ENCODE results near the gene PPP1R27.

PPP1R27 gene

DNA sequence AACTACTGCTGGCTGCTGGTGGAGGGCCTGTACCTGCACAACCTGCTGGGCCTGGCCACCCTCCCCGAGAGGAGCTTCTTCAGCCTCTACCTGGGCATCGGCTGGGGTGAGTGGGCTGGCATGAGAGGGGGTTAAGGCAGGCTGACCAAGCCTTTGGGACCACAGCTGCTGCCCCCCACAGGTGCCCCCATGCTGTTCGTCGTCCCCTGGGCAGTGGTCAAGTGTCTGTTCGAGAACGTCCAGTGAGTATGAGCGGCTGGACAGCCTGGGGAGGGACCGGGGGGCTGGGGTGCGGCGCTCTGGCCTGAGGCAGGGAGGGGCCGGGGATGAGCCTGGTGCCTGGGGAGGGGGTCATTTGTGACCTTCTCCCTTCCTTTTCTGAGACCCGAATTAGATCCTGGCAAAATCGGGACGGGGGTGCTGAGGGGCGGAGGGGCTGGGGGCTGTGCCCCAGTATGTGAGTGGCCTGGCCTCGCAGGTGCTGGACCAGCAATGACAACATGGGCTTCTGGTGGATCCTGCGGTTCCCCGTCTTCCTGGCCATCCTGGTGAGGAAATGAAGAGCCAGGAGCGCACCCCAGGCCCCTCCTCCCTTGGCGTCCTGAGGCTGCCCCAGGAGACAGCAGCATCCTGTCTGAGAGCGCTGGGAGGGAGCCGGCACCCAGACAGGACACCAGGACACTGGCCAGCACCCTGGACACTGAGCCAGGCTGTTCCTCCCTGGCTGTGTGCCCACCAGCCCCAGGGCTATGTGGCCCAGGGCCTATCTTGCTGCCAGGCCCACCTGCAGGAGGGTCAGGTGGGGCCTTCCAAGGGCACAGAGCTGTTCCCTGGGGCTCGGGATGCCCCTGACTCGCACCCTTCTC, 22.9 kb downstream of the PPP1R27 start:
- peaks cover 6% of the 10 kb centered on the region for H3K27me3 ChIP-seq (replicated peaks; ENCODE audit: control insufficient read depth, insufficient read depth, low read length, poor library complexity, severe bottlenecking)
- H3K4me3 ChIP-seq (ENCODE audit: insufficient read depth, low read depth, low read length, poor library complexity, severe bottlenecking), result no peak overlapping the region
- no peaks in the 10 kb centered on the region for H3K36me3 ChIP-seq (ENCODE audit: control insufficient read depth, insufficient read depth, low read length)
- DNase-seq, result no peak
- no peak overlapping the region for H3K27ac ChIP-seq (ENCODE audit: insufficient read depth, low read length, poor library complexity, severe bottlenecking)
- no peaks in the 10 kb centered on the region for H3K9me3 ChIP-seq (ENCODE audit: control insufficient read depth, low read length)
- no peaks in the 10 kb centered on the region for H3K4me1 ChIP-seq (ENCODE audit: control insufficient read depth, insufficient read depth, low read length, poor library complexity, severe bottlenecking)

DNA sequence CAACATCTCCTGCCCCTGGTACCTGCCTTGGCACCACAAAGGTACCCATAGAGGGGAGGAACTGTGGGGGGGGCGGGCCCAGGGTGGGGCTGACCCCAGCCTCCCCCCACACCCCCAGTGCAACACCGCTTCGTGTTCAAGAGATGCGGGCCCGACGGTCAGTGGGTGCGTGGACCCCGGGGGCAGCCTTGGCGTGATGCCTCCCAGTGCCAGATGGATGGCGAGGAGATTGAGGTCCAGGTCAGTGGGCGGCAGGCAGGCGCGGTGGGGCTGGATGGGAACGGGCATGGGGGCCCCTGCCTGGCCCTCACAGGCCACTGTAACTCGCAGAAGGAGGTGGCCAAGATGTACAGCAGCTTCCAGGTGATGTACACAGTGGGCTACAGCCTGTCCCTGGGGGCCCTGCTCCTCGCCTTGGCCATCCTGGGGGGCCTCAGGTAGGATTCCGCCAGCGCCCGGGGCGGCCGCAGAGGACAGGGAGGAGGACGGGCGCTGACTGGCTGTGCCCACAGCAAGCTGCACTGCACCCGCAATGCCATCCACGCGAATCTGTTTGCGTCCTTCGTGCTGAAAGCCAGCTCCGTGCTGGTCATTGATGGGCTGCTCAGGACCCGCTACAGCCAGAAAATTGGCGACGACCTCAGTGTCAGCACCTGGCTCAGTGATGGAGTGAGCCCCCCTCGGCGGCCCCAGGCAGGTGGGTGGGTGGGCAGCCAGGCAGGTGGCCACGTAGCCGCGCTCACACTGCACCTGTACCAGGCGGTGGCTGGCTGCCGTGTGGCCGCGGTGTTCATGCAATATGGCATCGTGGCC, 23.8 kb downstream of the PPP1R27 start:
- no peaks in the 10 kb centered on the region for H3K36me3 ChIP-seq (ENCODE audit: control insufficient read depth, insufficient read depth, low read length)
- peaks cover 9% of the 10 kb centered on the region for H3K27me3 ChIP-seq (replicated peaks; ENCODE audit: control insufficient read depth, insufficient read depth, low read length, poor library complexity, severe bottlenecking)
- no peaks in the 10 kb centered on the region for H3K4me1 ChIP-seq (ENCODE audit: control insufficient read depth, insufficient read depth, low read length, poor library complexity, severe bottlenecking)
- H3K9me3 ChIP-seq (ENCODE audit: control insufficient read depth, low read length), result no peaks in the 10 kb centered on the region
- no peak overlapping the region for H3K4me3 ChIP-seq (ENCODE audit: insufficient read depth, low read depth, low read length, poor library complexity, severe bottlenecking)
- H3K27ac ChIP-seq (ENCODE audit: insufficient read depth, low read length, poor library complexity, severe bottlenecking), result no peak overlapping the region
- DNase-seq, result no peak

DNA sequence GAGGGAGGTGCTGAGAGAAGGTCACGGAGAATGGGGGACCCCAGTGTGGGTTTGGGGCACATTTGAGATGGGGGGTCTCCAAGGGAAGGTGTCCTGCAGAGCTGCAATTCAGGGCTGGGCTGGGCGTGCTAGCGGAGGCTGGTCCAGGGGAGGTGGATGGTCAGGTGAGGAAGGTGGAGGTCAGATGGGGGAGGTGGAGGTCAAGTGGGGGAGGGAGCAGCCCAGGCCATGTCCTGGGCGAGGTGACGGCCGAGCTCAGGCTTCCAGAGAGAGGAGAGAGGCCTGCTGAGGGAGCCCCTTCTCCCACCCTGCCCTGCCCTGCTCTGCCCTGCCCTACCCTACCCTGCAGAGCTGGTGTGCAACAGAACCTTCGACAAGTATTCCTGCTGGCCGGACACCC, 24.4 kb downstream of the PPP1R27 start:
- H3K27ac ChIP-seq (ENCODE audit: insufficient read depth, low read length, poor library complexity, severe bottlenecking), result no peak overlapping the region
- H3K9me3 ChIP-seq (ENCODE audit: control insufficient read depth, low read length), result no peaks in the 10 kb centered on the region
- H3K36me3 ChIP-seq (ENCODE audit: control insufficient read depth, insufficient read depth, low read length), result no peaks in the 10 kb centered on the region
- DNase-seq, result no peak
- H3K4me3 ChIP-seq (ENCODE audit: insufficient read depth, low read depth, low read length, poor library complexity, severe bottlenecking), result no peak overlapping the region
- H3K4me1 ChIP-seq (ENCODE audit: control insufficient read depth, insufficient read depth, low read length, poor library complexity, severe bottlenecking), result no peaks in the 10 kb centered on the region
- H3K27me3 ChIP-seq (replicated peaks; ENCODE audit: control insufficient read depth, insufficient read depth, low read length, poor library complexity, severe bottlenecking), result peaks cover 15% of the 10 kb centered on the region

DNA sequence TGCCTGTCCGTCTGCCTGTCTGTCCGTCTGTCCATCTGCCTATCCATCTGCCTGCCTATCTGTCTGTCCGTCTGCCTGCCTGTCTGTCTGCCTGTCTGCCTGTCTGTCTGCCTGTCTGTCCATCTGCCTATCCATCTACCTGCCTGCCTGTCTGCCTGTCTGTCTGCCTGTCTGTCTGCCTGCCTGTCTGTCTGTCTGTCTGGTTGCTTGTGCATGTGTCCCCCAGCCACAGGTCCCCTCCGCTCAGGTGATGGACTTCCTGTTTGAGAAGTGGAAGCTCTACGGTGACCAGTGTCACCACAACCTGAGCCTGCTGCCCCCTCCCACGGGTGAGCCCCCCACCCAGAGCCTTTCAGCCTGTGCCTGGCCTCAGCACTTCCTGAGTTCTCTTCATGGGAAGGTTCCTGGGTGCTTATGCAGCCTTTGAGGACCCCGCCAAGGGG, 25.3 kb downstream of the PPP1R27 start:
- Histone ChIP-seq H3K36me3 (ENCODE audit: control insufficient read depth, insufficient read depth, low read length) (no peaks in the 10 kb centered on the region), H3K9me3 (ENCODE audit: control insufficient read depth, low read length) (no peaks in the 10 kb centered on the region), H3K4me1 (ENCODE audit: control insufficient read depth, insufficient read depth, low read length, poor library complexity, severe bottlenecking) (no peaks in the 10 kb centered on the region), H3K27me3 (replicated peaks; ENCODE audit: control insufficient read depth, insufficient read depth, low read length, poor library complexity, severe bottlenecking) (peaks cover 24% of the 10 kb centered on the region), H3K27ac (ENCODE audit: insufficient read depth, low read length, poor library complexity, severe bottlenecking) (no peak overlapping the region), H3K4me3 (ENCODE audit: insufficient read depth, low read depth, low read length, poor library complexity, severe bottlenecking) (no peak overlapping the region)
- no peak for DNase-seq

DNA sequence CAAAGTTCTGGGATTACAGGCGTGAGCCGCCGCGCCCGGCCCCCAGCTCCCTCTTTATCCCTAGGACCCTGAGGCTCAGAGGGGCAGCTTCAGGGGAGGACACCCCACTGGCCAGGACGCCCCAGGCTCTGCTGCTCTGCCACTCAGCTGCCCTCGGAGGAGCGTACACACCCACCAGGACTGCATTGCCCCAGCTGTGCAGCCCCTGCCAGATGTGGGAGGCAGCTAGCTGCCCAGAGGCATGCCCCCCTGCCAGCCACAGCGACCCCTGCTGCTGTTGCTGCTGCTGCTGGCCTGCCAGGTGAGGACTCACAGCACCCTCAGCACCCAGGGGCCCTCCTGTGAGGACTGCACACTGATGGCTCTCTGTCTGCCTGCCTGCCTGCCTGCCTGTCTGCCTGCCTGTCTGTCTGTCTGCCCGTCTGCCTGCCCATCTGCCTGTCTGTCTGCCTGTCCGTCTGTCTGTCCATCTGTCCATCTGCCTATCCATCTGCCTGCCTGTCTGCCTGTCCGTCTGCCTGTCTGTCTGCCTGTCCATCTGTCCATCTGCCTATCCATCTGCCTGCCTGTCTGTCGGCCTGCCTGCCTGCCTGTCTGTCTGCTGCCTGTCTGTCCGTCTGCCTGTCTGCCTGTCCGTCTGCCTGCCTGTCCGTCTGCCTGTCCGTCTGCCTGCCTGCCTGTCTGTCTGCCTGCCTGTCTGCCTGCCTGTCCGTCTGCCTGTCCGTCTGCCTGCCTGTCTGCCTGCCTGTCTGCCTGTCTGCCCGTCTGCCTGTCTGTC, 25.9 kb downstream of the PPP1R27 start:
- Histone ChIP-seq H3K4me3 (ENCODE audit: insufficient read depth, low read depth, low read length, poor library complexity, severe bottlenecking) (no peak overlapping the region), H3K4me1 (ENCODE audit: control insufficient read depth, insufficient read depth, low read length, poor library complexity, severe bottlenecking) (no peaks in the 10 kb centered on the region), H3K27ac (ENCODE audit: insufficient read depth, low read length, poor library complexity, severe bottlenecking) (no peak overlapping the region), H3K27me3 (replicated peaks; ENCODE audit: control insufficient read depth, insufficient read depth, low read length, poor library complexity, severe bottlenecking) (peaks cover 30% of the 10 kb centered on the region), H3K36me3 (ENCODE audit: control insufficient read depth, insufficient read depth, low read length) (no peaks in the 10 kb centered on the region), H3K9me3 (ENCODE audit: control insufficient read depth, low read length) (no peaks in the 10 kb centered on the region)
- no peak for DNase-seq

DNA sequence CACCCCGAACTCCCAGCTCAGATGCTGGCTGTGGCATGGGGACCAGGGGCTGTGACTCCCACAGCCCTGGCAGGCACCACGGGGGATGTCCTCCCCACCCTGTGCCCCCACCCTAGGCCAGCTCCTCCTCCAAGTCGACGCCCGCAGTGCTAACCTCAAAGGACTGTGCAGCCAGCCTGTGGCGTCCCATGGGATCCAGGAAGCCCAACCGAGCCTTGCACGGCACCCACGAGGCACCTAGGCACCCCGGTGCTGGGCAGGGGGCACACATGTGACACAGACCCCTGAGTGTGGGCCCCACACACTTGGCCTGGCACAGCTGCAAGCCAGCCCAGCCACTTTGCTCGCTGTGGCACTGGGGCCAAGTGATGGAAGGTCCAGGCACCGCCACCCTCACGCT, 27.0 kb downstream of the PPP1R27 start:
- DNase-seq, result no peak
- H3K27ac ChIP-seq (ENCODE audit: insufficient read depth, low read length, poor library complexity, severe bottlenecking), result no peak overlapping the region

DNA sequence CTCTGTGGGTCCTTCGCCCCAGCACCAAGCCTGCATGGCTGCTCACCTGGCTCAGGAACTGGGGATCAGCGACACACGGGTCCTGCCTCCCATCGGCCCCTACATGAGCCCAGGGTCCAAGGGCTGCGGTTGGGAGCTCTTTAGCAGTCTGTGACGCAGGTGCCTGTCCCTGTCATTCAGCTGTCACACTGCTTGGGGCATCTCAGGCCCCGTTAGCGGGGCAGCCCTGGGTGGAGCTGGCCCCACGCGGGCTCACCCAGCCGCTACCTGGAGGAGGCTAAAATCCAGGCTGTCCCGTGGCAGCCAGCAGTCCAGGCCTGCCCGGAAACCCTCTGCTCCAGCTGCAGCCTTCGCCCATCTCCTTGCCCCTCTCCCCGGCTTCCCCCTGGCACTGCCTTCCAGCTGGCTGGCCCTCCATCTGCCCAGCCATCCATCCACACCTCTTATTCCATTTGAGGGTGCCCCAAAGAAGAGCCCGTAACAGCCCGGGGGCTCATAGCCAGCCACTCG, 27.6 kb downstream of the PPP1R27 start:
- Histone ChIP-seq H3K36me3 (ENCODE audit: control insufficient read depth, insufficient read depth, low read length) (no peaks in the 10 kb centered on the region), H3K4me1 (ENCODE audit: control insufficient read depth, insufficient read depth, low read length, poor library complexity, severe bottlenecking) (no peaks in the 10 kb centered on the region), H3K27ac (ENCODE audit: insufficient read depth, low read length, poor library complexity, severe bottlenecking) (no peak overlapping the region), H3K4me3 (ENCODE audit: insufficient read depth, low read depth, low read length, poor library complexity, severe bottlenecking) (no peak overlapping the region), H3K27me3 (replicated peaks; ENCODE audit: control insufficient read depth, insufficient read depth, low read length, poor library complexity, severe bottlenecking) (peaks cover 36% of the 10 kb centered on the region), H3K9me3 (ENCODE audit: control insufficient read depth, low read length) (no peaks in the 10 kb centered on the region)
- DNase-seq, result no peak

More for the DNA sequence above, 27.0 kb downstream of the PPP1R27 start:
- Histone ChIP-seq H3K4me3 (ENCODE audit: insufficient read depth, low read depth, low read length, poor library complexity, severe bottlenecking) (no peak overlapping the region), H3K4me1 (ENCODE audit: control insufficient read depth, insufficient read depth, low read length, poor library complexity, severe bottlenecking) (no peaks in the 10 kb centered on the region), H3K27me3 (replicated peaks; ENCODE audit: control insufficient read depth, insufficient read depth, low read length, poor library complexity, severe bottlenecking) (peaks cover 36% of the 10 kb centered on the region), H3K36me3 (ENCODE audit: control insufficient read depth, insufficient read depth, low read length) (no peaks in the 10 kb centered on the region), H3K9me3 (ENCODE audit: control insufficient read depth, low read length) (no peaks in the 10 kb centered on the region)

DNA sequence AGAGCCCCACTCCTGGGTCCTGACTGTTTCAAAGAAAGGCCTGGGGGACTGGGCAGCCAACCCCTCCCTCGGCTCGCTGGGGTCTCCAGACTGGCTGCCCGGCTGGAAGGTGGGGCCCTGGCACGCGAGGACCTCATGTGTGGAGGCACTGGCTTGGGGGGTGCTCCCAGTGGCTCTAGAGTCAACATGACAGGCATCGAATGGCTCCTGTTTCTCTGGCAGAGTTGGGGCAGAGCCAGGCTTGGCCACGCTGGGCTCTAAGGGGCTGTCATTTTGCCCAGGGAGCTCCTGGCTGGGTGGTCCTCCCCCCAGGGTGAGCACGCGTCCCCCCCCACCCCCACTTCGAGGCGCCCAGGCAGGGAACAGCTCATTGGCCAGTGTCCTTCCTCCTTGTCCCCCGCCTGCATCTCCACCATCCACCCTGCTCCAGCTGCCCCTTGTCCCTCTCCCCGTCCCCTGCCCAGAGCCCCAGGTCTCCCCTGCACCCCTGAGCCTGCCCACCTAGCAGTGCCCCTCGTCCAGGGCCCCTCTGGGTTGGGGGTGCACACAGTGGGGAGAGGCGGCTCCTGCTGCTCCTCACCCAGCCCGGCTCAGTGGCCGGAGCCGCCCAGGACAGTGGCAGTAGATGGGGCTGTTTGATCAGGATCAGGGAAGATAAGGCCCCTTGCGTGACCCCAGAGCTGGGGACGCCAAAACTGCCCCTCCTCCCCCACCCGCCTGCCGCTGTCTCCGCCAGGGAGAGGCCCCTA, 28.2 kb downstream of the PPP1R27 start:
- Histone ChIP-seq H3K36me3 (ENCODE audit: control insufficient read depth, insufficient read depth, low read length) (no peaks in the 10 kb centered on the region), H3K4me3 (ENCODE audit: insufficient read depth, low read depth, low read length, poor library complexity, severe bottlenecking) (no peak overlapping the region), H3K27me3 (replicated peaks; ENCODE audit: control insufficient read depth, insufficient read depth, low read length, poor library complexity, severe bottlenecking) (peaks cover 36% of the 10 kb centered on the region), H3K4me1 (ENCODE audit: control insufficient read depth, insufficient read depth, low read length, poor library complexity, severe bottlenecking) (no peaks in the 10 kb centered on the region), H3K9me3 (ENCODE audit: control insufficient read depth, low read length) (no peaks in the 10 kb centered on the region), H3K27ac (ENCODE audit: insufficient read depth, low read length, poor library complexity, severe bottlenecking) (no peak overlapping the region)
- no peak for DNase-seq

DNA sequence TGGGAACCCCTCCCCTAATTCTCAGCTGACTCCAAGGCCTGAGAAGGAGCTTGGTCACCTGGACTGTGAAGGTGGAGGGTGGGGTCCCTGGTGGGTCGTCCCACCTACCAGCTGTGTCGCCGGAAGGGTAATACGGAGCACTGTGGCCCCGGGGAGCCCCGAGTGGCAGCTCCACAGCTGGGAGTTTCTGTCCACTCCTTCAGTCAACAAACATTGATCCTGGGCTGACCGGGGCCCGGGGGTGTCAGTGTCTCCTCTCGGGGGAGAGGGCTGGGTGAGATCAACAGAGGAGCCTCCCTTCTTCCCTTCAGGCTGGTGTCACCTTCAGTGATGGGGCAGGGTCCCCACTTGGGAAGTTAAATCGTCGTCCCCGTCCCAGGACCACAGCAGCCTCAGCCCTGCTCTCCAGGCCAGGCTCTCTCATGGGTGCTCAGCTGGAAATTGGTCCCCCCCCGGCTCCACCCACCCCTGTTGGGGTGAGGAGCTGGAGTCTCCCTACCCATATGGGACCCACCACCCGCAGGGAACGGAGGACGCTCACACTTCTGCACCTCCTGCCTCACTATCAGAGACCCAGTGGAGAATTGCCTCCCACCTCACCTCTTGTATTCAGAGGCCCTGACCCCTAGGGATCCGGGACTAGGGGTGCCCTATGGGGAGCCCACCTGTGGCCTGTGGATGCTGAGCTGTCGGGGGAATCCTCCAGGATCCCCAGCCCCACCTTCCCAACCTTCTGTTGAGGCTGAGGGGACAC, 29.0 kb downstream of the PPP1R27 start:
- H3K27me3 ChIP-seq (replicated peaks; ENCODE audit: control insufficient read depth, insufficient read depth, low read length, poor library complexity, severe bottlenecking), result peaks cover 36% of the 10 kb centered on the region
- H3K4me3 ChIP-seq (ENCODE audit: insufficient read depth, low read depth, low read length, poor library complexity, severe bottlenecking), result no peak overlapping the region
- H3K9me3 ChIP-seq (ENCODE audit: control insufficient read depth, low read length), result no peaks in the 10 kb centered on the region
- no peaks in the 10 kb centered on the region for H3K36me3 ChIP-seq (ENCODE audit: control insufficient read depth, insufficient read depth, low read length)
- H3K4me1 ChIP-seq (ENCODE audit: control insufficient read depth, insufficient read depth, low read length, poor library complexity, severe bottlenecking), result no peaks in the 10 kb centered on the region
- no peak overlapping the region for H3K27ac ChIP-seq (ENCODE audit: insufficient read depth, low read length, poor library complexity, severe bottlenecking)
- DNase-seq, result no peak

All from effector memory CD4-positive, alpha-beta T cell (primary cell).